DOHH2 (cell line): Measurements from ENCODE around the gene C1orf105.

Experiments
- H3F3A ChIP-seq: fragments of 200-600 bp; sonication (generic), shearing (Covaris generic); 2 replicates; pipeline ENCODE4 v1.6.0; 2016; ENCODE audit warnings: antibody characterized with exemption, mild to moderate bottlenecking; ENCODE audit not compliant: control insufficient read depth, insufficient read depth
- H3K27ac ChIP-seq: fragments of 200-600 bp; sonication (generic); 2 replicates; pipeline ENCODE4 v1.5.1; 2014; ENCODE audit warnings: low read depth, mild to moderate bottlenecking, low read length, moderate library complexity
- H3K27me3 ChIP-seq: fragments of 200-600 bp; sonication (generic); 2 replicates; pipeline ENCODE4 v1.6.1; 2014; ENCODE audit warnings: mild to moderate bottlenecking, low read length, mixed read lengths; ENCODE audit not compliant: control insufficient read depth
- H3K36me3 ChIP-seq: fragments of 200-600 bp; sonication (generic); 2 replicates; pipeline ENCODE4 v1.6.1; 2014; ENCODE audit warnings: mild to moderate bottlenecking, low read length, moderate library complexity, mixed read lengths; ENCODE audit not compliant: control insufficient read depth
- H3K4me1 ChIP-seq: fragments of 200-600 bp; sonication (generic); 2 replicates; pipeline ENCODE4 v1.6.1; 2014; ENCODE audit warnings: mild to moderate bottlenecking, low read length, mixed read lengths; ENCODE audit not compliant: control insufficient read depth
- H3K4me2 ChIP-seq: fragments of 200-600 bp; sonication (generic); 2 replicates; pipeline ENCODE4 v1.6.0; 2014; ENCODE audit warnings: mild to moderate bottlenecking, low read length, moderate library complexity
- H3K4me3 ChIP-seq: fragments of 200-600 bp; sonication (generic); 2 replicates; pipeline ENCODE4 v1.5.1; 2014; ENCODE audit warnings: mild to moderate bottlenecking, low read length, mixed read lengths
- H3K79me2 ChIP-seq: fragments of 200-600 bp; sonication (generic); 2 replicates; pipeline ENCODE4 v1.6.1; 2014; ENCODE audit warnings: mild to moderate bottlenecking, low read length, mixed read lengths; ENCODE audit not compliant: control insufficient read depth
- H3K9me2 ChIP-seq: fragments of 200-600 bp; sonication (generic); replicated peaks from 2 replicates; pipeline ENCODE4 v1.6.1; 2014; ENCODE audit warnings: mild to moderate bottlenecking, low read length, mixed read lengths; ENCODE audit not compliant: control insufficient read depth
- H3K9me3 ChIP-seq: fragments of 200-600 bp; sonication (generic); 2 replicates; pipeline ENCODE4 v1.6.1; 2014; ENCODE audit warnings: antibody characterized with exemption, low read length, mixed read lengths; ENCODE audit not compliant: control insufficient read depth, insufficient read depth
- H4K20me1 ChIP-seq: fragments of 200-600 bp; sonication (generic); 2 replicates; pipeline ENCODE4 v1.6.0; 2014; ENCODE audit warnings: low read depth, mild to moderate bottlenecking, antibody characterized with exemption, low read length, moderate library complexity; ENCODE audit not compliant: control insufficient read depth, insufficient read depth
- EZH2phosphoT487 ChIP-seq: fragments of 200-600 bp; sonication (generic); IDR thresholded peaks from 2 replicates; pipeline ENCODE4 v1.6.1; 2017; ENCODE audit warnings: borderline replicate concordance, mild to moderate bottlenecking, antibody characterized with exemption, low read length, moderate library complexity, mixed read lengths
- TF ChIP-seq, protein P1 (sequence below): fragments of 200-600 bp; sonication (generic); IDR thresholded peaks from one replicate; pipeline ENCODE4 v1.5.1; 2014; ENCODE audit warnings: antibody characterized with exemption, mild to moderate bottlenecking, low read depth, low read length; ENCODE audit not compliant: poor library complexity, severe bottlenecking

Gene C1orf105

DNA sequence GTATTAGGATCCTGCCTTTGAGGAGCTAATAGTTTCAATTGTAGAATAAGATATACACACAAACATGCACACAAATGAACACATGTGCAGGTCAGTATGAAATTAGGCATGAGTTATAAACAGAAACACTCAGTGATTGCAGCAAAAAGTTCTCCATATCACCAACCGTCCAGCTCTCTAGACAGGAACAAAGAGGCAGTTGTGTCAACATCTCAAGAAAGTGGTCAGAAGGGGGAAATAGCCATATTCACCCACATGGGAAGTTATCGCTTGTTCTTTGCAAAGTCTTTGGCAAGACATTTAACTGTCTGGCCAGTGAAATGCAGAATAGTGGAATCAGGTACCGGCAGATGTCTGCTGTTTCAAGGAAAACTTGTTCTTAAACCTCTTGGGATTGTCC is 52.8 kb downstream of the C1orf105 start:
- Histone ChIP-seq H3K4me2 (no peak overlapping the region), H3K4me3 (no peak overlapping the region), H3K27ac (no peak overlapping the region), H3K36me3 (no peaks in the 10 kb centered on the region), H3F3A (no peaks in the 10 kb centered on the region), H3K27me3 (no peaks in the 10 kb centered on the region), H3K4me1 (no peaks in the 10 kb centered on the region), H4K20me1 (no peaks in the 10 kb centered on the region), H3K9me2 (no peaks in the 10 kb centered on the region), H3K9me3 (no peaks in the 10 kb centered on the region), H3K79me2 (no peaks in the 10 kb centered on the region)
- TF ChIP-seq EZH2phosphoT487 = no peak
- TF ChIP-seq, protein P1, sequence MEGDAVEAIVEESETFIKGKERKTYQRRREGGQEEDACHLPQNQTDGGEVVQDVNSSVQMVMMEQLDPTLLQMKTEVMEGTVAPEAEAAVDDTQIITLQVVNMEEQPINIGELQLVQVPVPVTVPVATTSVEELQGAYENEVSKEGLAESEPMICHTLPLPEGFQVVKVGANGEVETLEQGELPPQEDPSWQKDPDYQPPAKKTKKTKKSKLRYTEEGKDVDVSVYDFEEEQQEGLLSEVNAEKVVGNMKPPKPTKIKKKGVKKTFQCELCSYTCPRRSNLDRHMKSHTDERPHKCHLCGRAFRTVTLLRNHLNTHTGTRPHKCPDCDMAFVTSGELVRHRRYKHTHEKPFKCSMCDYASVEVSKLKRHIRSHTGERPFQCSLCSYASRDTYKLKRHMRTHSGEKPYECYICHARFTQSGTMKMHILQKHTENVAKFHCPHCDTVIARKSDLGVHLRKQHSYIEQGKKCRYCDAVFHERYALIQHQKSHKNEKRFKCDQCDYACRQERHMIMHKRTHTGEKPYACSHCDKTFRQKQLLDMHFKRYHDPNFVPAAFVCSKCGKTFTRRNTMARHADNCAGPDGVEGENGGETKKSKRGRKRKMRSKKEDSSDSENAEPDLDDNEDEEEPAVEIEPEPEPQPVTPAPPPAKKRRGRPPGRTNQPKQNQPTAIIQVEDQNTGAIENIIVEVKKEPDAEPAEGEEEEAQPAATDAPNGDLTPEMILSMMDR = no peak

DNA sequence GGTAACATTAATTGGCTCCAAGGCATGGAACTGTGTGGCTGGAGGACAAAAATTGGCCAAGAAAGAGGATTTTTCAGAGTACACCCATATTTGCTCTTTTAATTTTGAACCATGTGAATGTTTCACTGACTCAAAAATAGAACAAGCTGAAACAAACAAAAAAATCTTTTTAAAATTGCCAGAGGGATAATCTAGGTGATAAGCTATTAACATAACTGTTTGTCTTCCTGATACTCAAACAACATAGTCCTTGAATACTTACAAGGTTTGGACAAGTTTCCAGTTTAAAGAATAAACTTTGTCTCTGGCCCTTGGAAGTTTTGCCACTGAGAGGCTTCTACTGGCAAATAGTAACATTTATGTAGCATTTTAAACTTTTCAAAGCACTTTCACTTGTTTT is 53.4 kb downstream of the C1orf105 start:
- Histone ChIP-seq H3K4me1 (no peaks in the 10 kb centered on the region), H3K4me3 (no peak overlapping the region), H3K9me3 (no peaks in the 10 kb centered on the region), H4K20me1 (no peaks in the 10 kb centered on the region), H3K79me2 (no peaks in the 10 kb centered on the region), H3K4me2 (no peak overlapping the region), H3K36me3 (no peaks in the 10 kb centered on the region), H3K9me2 (no peaks in the 10 kb centered on the region), H3K27ac (no peak overlapping the region), H3K27me3 (no peaks in the 10 kb centered on the region), H3F3A (no peaks in the 10 kb centered on the region)
- TF ChIP-seq, protein P1 = no peak
- no peak for TF ChIP-seq EZH2phosphoT487

DNA sequence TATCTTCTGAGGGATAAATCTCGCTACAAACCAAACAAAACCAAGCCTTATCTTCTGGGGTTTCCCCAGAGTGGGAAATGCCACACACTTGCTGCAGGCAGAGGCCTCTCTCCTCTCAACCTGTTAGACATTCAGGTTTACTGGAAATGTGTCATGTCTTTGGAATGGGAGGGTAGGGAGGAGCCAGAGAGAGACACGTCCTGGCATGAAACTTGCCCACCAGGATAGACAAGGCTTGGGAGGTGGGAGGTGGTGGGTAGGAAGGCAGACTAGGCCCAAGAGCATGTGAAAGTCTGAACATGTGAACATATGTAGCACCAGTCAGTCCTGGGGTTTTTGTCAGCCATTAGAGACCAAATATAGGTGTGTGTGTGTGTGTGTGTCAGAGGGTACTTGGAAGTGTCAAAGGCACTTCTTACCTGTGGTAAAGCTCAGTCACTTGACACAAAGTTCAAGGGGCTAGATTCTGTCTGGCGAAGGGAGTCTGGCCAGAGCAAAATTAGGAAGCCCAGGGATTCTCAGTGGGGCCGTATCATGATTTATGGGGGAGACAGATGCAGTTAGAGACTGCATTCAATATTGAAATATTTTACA is 55.8 kb downstream of the C1orf105 start:
- Histone ChIP-seq H3K27me3 (no peaks in the 10 kb centered on the region), H3K9me2 (no peaks in the 10 kb centered on the region), H3K4me3 (no peak overlapping the region), H3K4me2 (no peak overlapping the region), H3K36me3 (no peaks in the 10 kb centered on the region), H3K27ac (no peak overlapping the region), H3K79me2 (no peaks in the 10 kb centered on the region), H3K9me3 (no peaks in the 10 kb centered on the region), H3K4me1 (no peaks in the 10 kb centered on the region), H3F3A (no peaks in the 10 kb centered on the region), H4K20me1 (no peaks in the 10 kb centered on the region)
- no peak for TF ChIP-seq EZH2phosphoT487
- TF ChIP-seq, protein P1 = no peak
